ENCODE data around the gene DSN1.

The DSN1 gene

GRCh38 chr20:36745927-36746659 lies 27.5 kb downstream of the DSN1 start, which contains the start of gene NDRG3:
NDRG3 (minus strand) TSS chr20:36746090; CDS start chr20:36721735, 24,355 bp downstream.
- Histone ChIP-seq H3K4me1 (ENCODE audit: control insufficient read depth, low read depth, low read length) (peaks cover 4% of the 10 kb centered on the region), H4K8ac (ENCODE audit: low read depth, low read length) (peak within 1 kb of the TSS; percentile 91), H3K4ac (ENCODE audit: low read depth, low read length) (peak within 1 kb of the TSS; percentile 2), H3K4me2 (ENCODE audit: low read length) (peak within 1 kb of the TSS; percentile 99), H3K4me3 (ENCODE audit: low read length) (peak within 1 kb of the TSS; percentile 58), H3K56ac (ENCODE audit: low read length) (peak within 1 kb of the TSS; percentile 96), H3K27ac (ENCODE audit: low read depth, low read length) (peak within 1 kb of the TSS; percentile 81), H2BK120ac (ENCODE audit: low read depth, low read length) (peak within 1 kb of the TSS; percentile 88), H2AK5ac (ENCODE audit: low read length) (no peak within 1 kb of the TSS), H3K23ac (ENCODE audit: low read length) (peak within 1 kb of the TSS; percentile 66), H4K5ac (ENCODE audit: low read length) (peak within 1 kb of the TSS; percentile 47), H3K79me2 (ENCODE audit: control insufficient read depth, insufficient read depth, low read length) (no peaks in the 10 kb centered on the region), H2BK15ac (replicated peaks; ENCODE audit: low read depth) (no peak within 1 kb of the TSS), H3K9ac (ENCODE audit: low read length) (peak within 1 kb of the TSS; percentile 81), H3K18ac (ENCODE audit: low read length) (peak within 1 kb of the TSS; percentile 94), H2BK5ac (ENCODE audit: low read length) (peak within 1 kb of the TSS; percentile 31), H3K36me3 (ENCODE audit: control insufficient read depth, insufficient read depth, low read length) (no peaks in the 10 kb centered on the region), H3K79me1 (ENCODE audit: low read length) (peaks cover 5% of the 10 kb centered on the region), H3K27me3 (ENCODE audit: insufficient read depth, low read length, poor library complexity) (no peaks in the 10 kb centered on the region)
- DNase-seq, result peak; percentile 97
- no CpG with 5 or more reads among the region's 63 CpGs for WGBS (ENCODE audit: extremely low coverage, insufficient coverage, low lambda C conversion rate)

GRCh38 chr20:36745234-36745926 lies 28.2 kb downstream of the DSN1 start:
- Histone ChIP-seq H3K79me1 (ENCODE audit: low read length) (peaks cover 5% of the 10 kb centered on the region), H3K4me3 (ENCODE audit: low read length) (peak overlapping the region; percentile 58), H3K4me1 (ENCODE audit: control insufficient read depth, low read depth, low read length) (peaks cover 4% of the 10 kb centered on the region), H3K27me3 (ENCODE audit: insufficient read depth, low read length, poor library complexity) (no peaks in the 10 kb centered on the region), H3K23ac (ENCODE audit: low read length) (peak overlapping the region; percentile 66), H3K36me3 (ENCODE audit: control insufficient read depth, insufficient read depth, low read length) (no peaks in the 10 kb centered on the region), H3K79me2 (ENCODE audit: control insufficient read depth, insufficient read depth, low read length) (no peaks in the 10 kb centered on the region), H3K18ac (ENCODE audit: low read length) (peak overlapping the region; percentile 86), H2AK5ac (ENCODE audit: low read length) (no peak overlapping the region), H2BK120ac (ENCODE audit: low read depth, low read length) (no peak overlapping the region), H2BK15ac (replicated peaks; ENCODE audit: low read depth) (no peak overlapping the region), H3K9ac (ENCODE audit: low read length) (peak overlapping the region; percentile 73), H3K56ac (ENCODE audit: low read length) (peak overlapping the region; percentile 82), H3K4me2 (ENCODE audit: low read length) (peak overlapping the region; percentile 99), H2BK5ac (ENCODE audit: low read length) (no peak overlapping the region), H3K4ac (ENCODE audit: low read depth, low read length) (peak overlapping the region; percentile 2), H4K8ac (ENCODE audit: low read depth, low read length) (peak overlapping the region; percentile 2), H4K5ac (ENCODE audit: low read length) (no peak overlapping the region), H3K27ac (ENCODE audit: low read depth, low read length) (peak overlapping the region; percentile 42)
- DNase-seq, result peak; percentile 46
- no CpG with 5 or more reads among the region's 44 CpGs for WGBS (ENCODE audit: extremely low coverage, insufficient coverage, low lambda C conversion rate)

- Histone ChIP-seq H2BK120ac (ENCODE audit: low read depth, low read length) (no peak overlapping the region), H3K79me1 (ENCODE audit: low read length) (peaks cover 5% of the 10 kb centered on the region), H3K79me2 (ENCODE audit: control insufficient read depth, insufficient read depth, low read length) (no peaks in the 10 kb centered on the region), H3K4me2 (ENCODE audit: low read length) (peak overlapping the region; percentile 99), H3K18ac (ENCODE audit: low read length) (no peak overlapping the region), H3K56ac (ENCODE audit: low read length) (peak overlapping the region; percentile 82), H3K4ac (ENCODE audit: low read depth, low read length) (no peak overlapping the region), H3K36me3 (ENCODE audit: control insufficient read depth, insufficient read depth, low read length) (no peaks in the 10 kb centered on the region), H4K5ac (ENCODE audit: low read length) (no peak overlapping the region), H3K27ac (ENCODE audit: low read depth, low read length) (peak overlapping the region; percentile 42), H3K9ac (ENCODE audit: low read length) (peak overlapping the region; percentile 73), H3K23ac (ENCODE audit: low read length) (no peak overlapping the region), H3K4me1 (ENCODE audit: control insufficient read depth, low read depth, low read length) (peaks cover 4% of the 10 kb centered on the region), H3K4me3 (ENCODE audit: low read length) (no peak overlapping the region), H2AK5ac (ENCODE audit: low read length) (no peak overlapping the region), H3K27me3 (ENCODE audit: insufficient read depth, low read length, poor library complexity) (no peaks in the 10 kb centered on the region), H2BK15ac (replicated peaks; ENCODE audit: low read depth) (no peak overlapping the region), H2BK5ac (ENCODE audit: low read length) (no peak overlapping the region), H4K8ac (ENCODE audit: low read depth, low read length) (no peak overlapping the region)
- WGBS (ENCODE audit: extremely low coverage, insufficient coverage, low lambda C conversion rate), result no CpG with 5 or more reads among the region's 8 CpGs
- peak; percentile 83 for DNase-seq
Observed at GRCh38 chr20:36744764-36745191, 28.8 kb downstream of the DSN1 start.

- Histone ChIP-seq H4K5ac (ENCODE audit: low read length) (no peak overlapping the region), H2BK120ac (ENCODE audit: low read depth, low read length) (no peak overlapping the region), H3K4me3 (ENCODE audit: low read length) (no peak overlapping the region), H3K18ac (ENCODE audit: low read length) (no peak overlapping the region), H2AK5ac (ENCODE audit: low read length) (no peak overlapping the region), H3K56ac (ENCODE audit: low read length) (peak overlapping the region; percentile 78), H3K27ac (ENCODE audit: low read depth, low read length) (peak overlapping the region; percentile 27), H3K79me2 (ENCODE audit: control insufficient read depth, insufficient read depth, low read length) (no peaks in the 10 kb centered on the region), H3K9ac (ENCODE audit: low read length) (peak overlapping the region; percentile 44), H2BK5ac (ENCODE audit: low read length) (peak overlapping the region; percentile 55), H3K23ac (ENCODE audit: low read length) (peak overlapping the region; percentile 48), H3K4me2 (ENCODE audit: low read length) (peak overlapping the region; percentile 25), H3K36me3 (ENCODE audit: control insufficient read depth, insufficient read depth, low read length) (no peaks in the 10 kb centered on the region), H3K79me1 (ENCODE audit: low read length) (peaks cover 5% of the 10 kb centered on the region), H2BK15ac (replicated peaks; ENCODE audit: low read depth) (no peak overlapping the region), H3K4me1 (ENCODE audit: control insufficient read depth, low read depth, low read length) (peaks cover 4% of the 10 kb centered on the region), H3K27me3 (ENCODE audit: insufficient read depth, low read length, poor library complexity) (no peaks in the 10 kb centered on the region), H4K8ac (ENCODE audit: low read depth, low read length) (no peak overlapping the region), H3K4ac (ENCODE audit: low read depth, low read length) (no peak overlapping the region)
- WGBS (ENCODE audit: extremely low coverage, insufficient coverage, low lambda C conversion rate), result no CpG with 5 or more reads among the region's 4 CpGs
- no peak for DNase-seq
Observed at GRCh38 chr20:36744243-36744642, 29.3 kb downstream of the DSN1 start.

- no peak overlapping the region for H2BK120ac ChIP-seq (ENCODE audit: low read depth, low read length)
- no peak overlapping the region for H4K5ac ChIP-seq (ENCODE audit: low read length)
- no peak overlapping the region for H3K18ac ChIP-seq (ENCODE audit: low read length)
- H3K4me2 ChIP-seq (ENCODE audit: low read length), result no peak overlapping the region
- H3K4ac ChIP-seq (ENCODE audit: low read depth, low read length), result no peak overlapping the region
- H3K56ac ChIP-seq (ENCODE audit: low read length), result no peak overlapping the region
- no peak overlapping the region for H2BK5ac ChIP-seq (ENCODE audit: low read length)
- H3K27ac ChIP-seq (ENCODE audit: low read depth, low read length), result no peak overlapping the region
- H4K8ac ChIP-seq (ENCODE audit: low read depth, low read length), result no peak overlapping the region
- no peak overlapping the region for H3K9ac ChIP-seq (ENCODE audit: low read length)
- H3K36me3 ChIP-seq (ENCODE audit: control insufficient read depth, insufficient read depth, low read length), result no peaks in the 10 kb centered on the region
- no peak for DNase-seq
- H3K79me2 ChIP-seq (ENCODE audit: control insufficient read depth, insufficient read depth, low read length), result no peaks in the 10 kb centered on the region
- no peak overlapping the region for H3K4me3 ChIP-seq (ENCODE audit: low read length)
- H3K23ac ChIP-seq (ENCODE audit: low read length), result no peak overlapping the region
- H3K4me1 ChIP-seq (ENCODE audit: control insufficient read depth, low read depth, low read length), result peaks cover 5% of the 10 kb centered on the region
- peaks cover 5% of the 10 kb centered on the region for H3K79me1 ChIP-seq (ENCODE audit: low read length)
- H3K27me3 ChIP-seq (ENCODE audit: insufficient read depth, low read length, poor library complexity), result no peaks in the 10 kb centered on the region
- WGBS (ENCODE audit: extremely low coverage, insufficient coverage, low lambda C conversion rate), result no CpG with 5 or more reads among the region's 2 CpGs
- no peak overlapping the region for H2BK15ac ChIP-seq (replicated peaks; ENCODE audit: low read depth)
- no peak overlapping the region for H2AK5ac ChIP-seq (ENCODE audit: low read length)
Observed at GRCh38 chr20:36742558-36742957, 31.0 kb downstream of the DSN1 start.
